Activated naive CD4-positive, alpha-beta T cell (primary cell): ENCODE measurements around the gene TBC1D8.

Experiments
- DNase-seq, 4 experiments: peaks; one replicate each; lab custom pipeline; 2025; lab: John Stamatoyannopoulos, UW

Gene TBC1D8

DNA sequence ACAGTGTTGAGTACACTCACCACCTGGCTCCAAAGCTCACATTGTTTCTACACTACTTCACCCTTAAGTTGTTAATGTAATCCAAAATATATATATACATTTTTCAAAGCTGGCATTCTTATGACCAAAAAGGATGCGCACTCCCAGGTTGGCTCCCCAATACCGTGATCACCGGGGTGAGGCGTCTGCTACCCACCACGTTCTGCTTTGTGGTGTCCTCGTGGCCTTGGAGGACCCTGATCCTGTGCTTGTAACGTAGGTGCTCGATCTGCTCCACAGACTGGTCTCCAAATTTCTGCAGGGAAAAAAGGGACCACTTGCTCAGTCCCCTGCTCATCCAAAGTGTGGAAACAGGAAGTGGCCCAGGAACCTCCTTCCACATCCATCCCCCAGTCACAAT is 123.3 kb downstream of the TBC1D8 start:
- no peak for DNase-seq

DNA sequence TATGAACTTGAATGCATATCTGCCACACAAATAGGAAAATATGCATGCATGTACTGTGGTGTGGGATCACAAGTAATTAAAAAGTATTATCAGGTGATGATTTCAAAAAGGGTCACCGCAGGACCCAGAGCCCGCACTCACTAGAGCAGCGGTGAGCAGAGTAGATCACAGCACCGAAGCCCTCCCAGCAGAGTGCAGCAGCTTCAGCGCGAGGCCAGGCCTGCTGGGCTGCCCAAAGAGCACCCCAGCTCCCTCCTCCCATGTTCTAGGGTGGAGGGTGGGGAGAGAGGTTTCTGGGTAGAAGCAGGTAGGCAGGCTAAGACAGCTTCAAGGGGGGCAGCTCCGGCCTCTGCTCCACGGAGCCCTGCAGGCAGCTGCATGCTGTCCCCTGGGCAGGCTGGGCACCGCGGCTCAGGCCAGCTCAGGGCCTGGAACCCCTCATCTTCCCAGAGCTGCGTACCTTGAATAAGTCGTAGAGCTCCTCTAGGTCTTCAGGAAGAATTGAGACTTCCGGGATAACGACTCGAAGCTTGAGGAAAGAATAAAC is 124.2 kb downstream of the TBC1D8 start:
- DNase-seq = no peak

DNA sequence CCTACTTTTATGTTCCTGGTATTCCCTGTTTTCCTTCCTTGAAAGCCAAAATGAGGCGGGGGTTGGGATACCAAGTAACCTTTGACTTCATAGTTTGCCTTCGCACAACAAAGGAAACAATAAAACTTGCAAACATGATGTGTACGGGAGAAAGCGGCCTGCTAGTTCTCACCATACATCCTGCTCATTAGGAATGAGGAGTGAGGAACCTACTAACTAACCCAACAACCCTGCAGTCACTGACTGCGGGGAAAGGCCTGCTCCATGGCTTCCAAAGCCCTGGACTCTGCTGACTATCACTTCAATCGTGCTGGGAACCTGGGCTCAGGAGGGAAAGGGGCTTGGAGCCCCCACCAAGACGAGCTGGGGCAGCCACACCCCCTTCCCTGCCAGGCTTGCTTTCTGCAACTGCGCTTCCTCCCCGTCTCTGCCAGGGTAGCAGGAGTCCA is 124.9 kb downstream of the TBC1D8 start:
- DNase-seq = no peak

DNA sequence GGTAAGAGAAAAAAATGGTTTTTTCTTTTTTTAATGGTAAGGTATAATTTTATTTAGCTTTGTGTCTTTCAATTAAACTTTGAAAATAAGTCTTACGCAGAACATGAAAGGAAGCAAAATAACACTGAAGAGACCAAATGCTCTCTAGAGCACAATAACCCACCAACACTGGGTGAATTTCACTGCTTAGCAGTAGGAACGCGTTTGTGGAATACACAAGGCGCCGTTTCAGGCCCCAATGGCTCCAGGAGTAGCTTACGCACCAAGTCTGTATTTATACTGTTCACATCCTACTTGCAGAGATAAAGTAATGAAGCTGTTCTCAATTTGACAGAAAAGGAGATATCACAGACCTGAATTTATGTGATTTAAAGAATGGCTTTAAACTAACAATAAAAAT is 125.6 kb downstream of the TBC1D8 start:
- DNase-seq = no peak

DNA sequence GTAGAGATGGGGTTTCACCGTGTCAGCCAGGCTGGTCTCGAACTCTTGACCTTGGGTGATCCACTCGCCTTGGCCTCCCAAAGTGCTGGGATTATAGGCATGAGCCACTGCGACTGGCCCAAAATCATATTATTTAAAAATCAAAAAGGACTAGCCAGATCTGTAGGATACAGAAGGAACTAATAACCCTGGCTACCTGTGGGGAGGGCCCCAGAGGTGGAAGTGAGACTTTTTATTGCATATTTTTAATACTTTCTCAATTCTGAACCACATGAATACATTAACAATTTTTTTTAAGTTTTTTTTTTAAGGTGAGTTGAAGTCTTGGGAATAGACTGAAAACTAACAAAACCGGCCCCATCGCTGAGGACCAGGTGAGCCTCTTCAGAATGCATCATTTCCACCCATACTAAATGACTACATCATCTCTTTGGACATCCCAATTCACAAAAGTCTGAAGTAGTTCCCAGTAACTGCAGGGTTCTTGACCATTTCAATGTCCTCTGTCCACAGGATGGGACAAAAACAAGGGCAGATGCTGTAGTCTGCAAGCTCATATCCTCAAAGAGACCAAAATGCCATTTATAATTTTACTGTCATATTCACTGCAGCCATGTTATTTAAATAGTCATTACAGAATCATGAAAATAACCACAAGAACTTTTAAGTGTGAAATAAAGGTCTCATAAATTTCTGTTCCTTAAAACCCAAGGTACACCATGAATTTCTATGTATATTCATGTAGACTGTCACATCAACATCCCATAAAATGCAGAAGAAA is 127.7 kb downstream of the TBC1D8 start:
- DNase-seq = no peak

DNA sequence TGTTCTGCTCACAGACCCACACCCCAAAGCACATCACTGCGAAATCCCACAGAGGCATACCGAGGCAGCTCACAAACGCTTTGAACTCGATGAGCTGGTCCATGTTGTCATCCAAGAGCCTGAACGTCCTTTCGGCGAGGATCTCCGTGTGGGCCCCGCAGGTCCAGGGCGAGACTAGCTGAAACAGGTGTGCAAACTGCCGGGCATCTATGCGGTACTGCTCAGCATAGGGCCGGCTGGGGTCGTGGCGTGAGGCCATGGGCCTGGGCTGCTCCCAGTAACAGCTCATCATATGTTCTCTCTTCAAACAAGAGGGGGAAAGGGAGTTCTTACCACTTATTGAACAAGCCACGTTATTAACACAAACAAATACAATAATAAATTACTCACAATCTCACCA is 129.0 kb downstream of the TBC1D8 start:
- no peak for DNase-seq

DNA sequence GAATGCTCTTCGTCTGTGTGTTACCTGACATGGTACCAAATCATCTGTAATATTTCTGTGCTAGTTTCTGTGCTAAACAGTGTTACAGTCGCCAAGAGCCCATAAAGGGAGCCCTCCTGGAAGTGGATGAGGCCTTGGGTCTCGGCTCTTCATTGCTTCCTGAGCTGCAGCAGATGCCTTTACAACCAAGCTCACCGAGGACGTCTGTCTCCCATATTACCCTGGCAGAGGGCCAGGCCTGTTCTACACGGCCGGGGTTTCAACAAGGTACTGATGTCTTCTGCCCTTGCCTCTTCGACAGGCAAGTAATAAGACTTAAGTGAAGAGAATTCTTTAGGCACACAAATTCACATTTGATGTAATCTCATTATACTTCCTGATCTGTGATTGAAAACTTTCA is 132.2 kb downstream of the TBC1D8 start:
- no peak for DNase-seq

DNA sequence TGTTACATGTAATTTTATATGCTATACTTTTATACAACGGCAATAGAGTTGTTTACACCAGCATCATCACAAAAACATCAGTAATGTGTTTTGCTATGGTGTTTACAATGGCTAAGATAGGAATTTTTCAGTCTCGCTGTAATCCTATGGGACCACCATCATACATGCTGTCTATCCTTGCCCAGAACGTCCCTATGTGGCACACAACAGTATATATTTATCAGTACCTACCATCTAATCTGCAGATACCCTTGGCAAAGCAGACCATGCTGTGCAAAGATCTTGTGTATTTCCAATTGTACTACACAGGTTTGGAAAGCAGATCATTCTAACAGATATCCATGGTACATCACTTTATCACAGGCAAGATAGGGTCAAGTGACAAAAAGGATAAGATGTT is 133.8 kb downstream of the TBC1D8 start:
- no peak for DNase-seq

DNA sequence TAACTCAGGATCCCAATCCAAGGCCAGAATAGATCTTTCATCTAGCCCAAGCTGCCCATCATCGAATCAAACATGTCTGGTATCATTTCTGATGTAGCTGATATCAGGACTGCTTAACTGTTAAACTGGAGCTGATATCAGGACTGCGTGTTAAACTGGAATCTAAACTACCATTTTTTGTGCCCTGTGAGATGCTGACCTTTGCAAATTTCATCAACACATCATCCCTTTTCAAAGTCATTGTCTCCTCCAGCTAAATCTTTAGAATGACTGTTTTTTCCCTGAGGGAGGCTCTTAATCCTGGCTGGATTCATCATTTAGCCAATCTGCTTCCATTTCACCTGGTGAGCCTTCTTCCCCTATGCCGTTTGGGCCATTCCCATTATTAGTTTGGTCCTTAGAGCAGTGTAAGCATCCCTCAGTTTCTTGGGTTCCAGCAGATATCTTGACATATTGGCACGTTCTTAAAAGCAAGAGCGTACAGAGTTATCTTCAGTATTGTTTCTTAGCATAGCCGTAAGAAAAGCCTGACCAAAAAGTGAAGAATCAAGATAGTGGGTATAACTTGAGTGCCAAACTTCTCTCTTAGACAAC is 136.8 kb downstream of the TBC1D8 start:
- DNase-seq = no peak

DNA sequence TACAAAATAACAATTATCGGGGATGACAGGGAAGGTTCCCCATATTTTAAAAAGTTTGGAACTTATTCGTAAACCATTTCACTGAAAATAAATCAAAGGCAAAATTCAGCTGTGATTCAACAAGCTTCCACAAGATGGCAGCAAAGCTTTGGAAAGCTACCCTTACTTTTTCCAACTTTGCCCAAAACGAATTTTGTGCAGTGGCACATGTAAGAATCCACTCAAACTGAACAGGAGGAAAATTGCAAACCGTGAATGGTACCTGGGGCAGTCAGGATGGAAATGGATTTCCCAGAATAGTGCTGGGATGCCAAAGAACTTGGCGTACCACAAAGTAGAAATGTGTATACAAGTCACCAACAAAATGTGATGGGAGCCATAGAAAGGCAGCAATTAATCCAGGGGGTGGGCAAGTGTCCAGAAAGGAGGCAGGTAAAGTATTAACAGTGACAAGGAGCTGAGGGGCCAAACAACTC is 138.4 kb downstream of the TBC1D8 start:
- peak in 1 of 4 experiments; percentile 17 for DNase-seq

DNA sequence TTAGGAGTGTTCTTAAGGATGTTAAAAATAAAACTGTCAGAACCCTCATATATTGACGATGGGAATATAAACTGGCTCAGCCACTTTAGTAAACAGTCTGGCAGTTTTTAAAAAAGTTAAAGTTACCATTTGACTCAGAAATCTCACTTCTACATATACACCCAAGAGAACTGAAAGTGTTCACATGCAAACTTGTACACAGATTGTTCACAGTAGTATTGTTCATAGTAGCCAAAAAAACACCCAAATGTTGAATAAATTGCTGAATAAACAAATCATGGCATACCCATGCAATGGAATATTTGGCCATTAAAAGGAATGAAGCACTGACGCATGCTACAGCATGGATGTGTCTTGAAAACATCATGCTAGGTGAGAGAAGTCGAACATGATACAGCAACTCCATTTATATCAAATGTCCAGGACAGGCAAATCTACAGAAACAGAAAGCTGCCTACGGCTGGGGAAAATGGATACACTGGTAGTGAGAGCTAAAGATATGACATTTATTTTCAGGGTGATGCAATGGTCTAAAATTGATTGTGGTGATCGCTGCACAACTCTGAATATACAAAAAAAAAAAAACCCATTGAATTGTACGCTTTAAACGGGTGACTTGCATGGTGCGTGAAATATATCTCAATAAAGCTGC is 139.0 kb downstream of the TBC1D8 start:
- no peak for DNase-seq

DNA sequence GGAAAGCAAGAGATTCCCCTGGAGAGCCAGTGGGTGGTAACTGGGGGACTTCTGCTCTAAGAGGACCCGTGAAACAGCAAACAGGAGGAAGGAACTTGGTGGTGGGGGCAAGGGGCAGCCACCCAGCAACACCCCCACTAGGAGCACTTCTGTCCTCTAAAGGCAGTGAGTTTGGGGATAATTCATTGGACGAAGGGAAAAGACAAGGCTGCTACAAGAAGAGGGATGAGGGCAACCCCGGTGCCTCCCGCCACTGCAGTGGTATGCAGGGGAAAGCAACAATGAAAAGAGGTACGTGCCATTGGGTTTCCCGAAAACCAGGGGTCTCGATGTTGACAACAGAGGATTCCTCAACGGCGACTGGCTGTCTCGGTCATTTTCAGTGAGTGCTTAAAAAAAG is 140.0 kb downstream of the TBC1D8 start:
- DNase-seq = no peak

DNA sequence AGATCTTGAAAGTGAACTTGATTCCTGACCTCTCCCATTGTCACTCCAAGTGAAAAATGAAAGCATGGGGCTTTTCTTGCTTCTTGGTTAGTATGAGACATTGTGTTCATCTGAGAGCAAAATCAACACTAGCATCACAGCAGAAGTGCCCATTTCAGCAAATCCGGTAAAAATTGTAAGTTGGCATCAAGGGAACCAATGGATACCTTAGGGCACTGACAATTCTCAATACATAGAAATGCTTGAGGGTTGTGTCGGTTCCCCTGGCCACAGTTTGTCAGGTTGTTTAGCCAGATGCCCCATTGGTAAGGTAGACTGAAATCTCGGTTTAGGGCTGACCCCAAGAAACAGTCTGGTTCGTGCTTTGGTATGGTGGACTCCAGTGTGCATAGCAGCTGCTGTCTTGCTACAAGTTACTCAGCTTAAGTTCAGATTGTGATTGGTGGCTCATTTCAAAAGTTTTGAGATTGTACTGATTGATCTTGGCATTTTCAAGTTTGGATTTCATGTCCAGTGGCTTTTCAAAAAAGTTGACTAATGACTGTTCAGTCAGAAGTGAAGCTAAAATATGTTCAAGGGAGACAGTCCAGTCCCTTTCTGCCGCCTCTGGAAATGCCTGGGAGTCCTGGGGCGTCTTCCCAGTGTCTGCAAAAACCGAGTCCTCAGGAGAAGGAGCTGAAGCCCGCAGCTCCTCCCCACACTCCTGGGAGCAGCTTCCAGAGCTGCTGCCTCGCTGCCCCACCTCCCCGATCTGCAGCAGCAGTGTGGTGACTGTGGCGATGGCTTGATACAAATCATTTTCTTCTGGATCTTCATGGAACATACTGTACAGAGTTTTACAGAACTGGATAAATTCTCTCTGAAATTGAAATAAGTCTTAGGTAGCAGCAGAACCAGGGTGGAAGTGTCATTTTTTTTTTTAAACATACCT is 143.5 kb downstream of the TBC1D8 start:
- no peak for DNase-seq

DNA sequence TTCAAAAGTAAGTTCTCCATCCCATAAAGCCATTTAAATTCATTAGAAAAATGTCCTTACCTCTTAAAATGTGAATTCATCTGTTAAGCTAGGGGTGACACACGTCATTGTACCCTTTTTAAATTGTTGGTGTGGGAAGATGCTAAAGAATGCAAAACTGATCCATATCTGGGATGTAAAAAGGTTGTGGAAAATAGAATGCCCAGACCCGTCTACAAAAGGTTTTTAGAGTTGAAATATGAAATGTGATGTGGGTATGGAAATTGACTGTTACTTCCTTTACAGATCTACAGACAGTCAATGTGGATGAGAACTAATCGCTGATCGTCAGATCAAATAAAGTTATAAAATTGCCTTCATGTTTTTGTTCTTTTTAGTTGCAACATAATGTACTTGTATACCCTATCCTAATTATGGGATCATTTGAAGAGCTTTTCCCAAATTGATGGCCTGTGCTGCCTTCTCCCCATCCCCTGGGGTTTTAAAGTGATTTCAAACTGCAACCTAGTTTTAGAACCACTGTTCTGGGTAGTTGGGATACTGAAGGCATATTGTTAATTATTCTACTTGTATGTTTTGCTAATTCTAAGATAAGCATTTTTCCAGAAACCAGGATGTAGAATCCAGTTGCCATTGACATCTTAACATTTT is 145.0 kb downstream of the TBC1D8 start:
- no peak for DNase-seq

DNA sequence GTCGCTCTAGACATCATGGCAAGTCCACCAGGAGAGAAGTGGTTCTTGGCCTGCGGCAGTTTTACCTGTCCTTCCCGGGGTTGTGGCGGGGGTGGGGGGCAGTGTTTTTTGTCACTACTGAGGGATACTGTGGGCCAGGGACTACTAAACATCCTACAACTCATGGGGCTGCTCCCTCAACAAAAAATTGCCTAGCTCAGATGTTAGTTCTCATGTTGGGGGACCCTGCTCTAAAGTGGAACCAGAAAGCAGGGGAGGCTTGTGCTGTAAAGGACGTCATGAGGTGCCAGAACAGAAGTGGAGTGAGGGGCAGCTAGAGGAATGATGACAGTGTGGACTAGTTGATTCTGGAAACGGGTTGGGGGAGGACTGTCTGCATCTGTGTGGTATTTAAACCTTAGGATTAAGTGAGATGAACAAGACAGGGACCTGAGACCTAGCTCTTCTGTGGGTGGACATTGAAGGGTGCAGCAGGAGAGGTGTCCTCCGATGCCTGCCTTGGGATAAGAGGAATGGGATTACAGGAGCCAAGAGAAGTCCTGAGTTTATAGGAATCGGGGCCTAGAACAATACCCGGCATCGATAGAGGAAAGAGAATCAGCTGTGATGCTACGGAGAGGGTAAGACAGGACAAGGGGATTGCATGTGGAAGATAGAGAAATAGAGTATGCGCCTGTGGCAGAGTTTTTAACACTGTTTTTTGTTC is 146.4 kb downstream of the TBC1D8 start:
- no peak for DNase-seq

DNA sequence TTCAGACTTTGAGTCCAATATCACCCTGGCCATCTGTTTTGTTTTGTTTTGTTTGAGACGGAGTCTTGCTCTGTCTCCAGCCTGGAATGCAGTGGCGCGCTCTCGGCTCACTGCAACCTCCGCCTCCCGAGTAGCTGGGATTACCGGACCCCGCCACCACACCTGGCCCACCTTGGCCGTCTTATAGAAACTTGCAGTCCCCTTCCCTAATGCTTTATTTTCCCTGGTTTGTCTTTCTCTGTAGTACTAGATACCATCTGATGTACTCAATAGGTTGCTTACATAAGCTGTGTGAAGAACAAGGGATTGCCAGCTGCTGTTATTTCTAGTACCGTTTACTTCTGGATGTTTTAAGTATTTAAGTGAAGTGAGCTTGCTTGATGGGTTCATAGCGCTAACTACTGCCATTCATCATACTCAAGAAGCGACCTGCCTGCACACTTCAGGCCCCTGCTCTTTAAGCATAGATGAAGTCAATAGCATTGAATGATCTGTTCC is 147.9 kb downstream of the TBC1D8 start:
- no peak for DNase-seq

DNA sequence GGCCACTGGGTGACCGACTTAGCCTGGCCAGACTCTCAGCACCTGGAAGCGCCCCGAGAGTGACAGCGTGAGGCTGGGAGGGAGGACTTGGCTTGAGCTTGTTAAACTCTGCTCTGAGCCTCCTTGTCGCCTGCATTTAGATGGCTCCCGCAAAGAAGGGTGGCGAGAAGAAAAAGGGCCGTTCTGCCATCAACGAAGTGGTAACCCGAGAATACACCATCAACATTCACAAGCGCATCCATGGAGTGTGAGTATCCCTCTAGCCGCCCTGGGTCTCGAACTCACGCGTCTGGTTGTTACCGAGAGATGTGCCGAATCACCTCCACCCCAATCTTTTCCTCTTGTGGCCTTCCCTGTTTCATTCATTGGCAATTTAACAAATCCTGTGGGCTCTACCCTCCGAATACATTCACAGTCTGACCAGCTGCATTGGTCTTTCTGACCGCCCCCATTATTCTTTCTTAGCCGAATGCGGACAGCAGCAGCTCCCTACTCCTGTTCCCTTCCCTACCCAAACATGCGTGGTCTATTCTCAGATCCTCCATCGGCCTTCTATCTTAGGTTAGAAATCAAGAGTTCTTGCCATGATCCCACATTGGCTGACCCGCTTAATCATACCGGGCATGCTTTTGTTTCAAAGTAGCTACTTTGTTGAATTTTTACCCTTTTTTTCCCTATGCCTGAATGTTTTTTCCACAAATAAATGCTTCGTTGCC is 148.5 kb downstream of the TBC1D8 start:
- no peak for DNase-seq

DNA sequence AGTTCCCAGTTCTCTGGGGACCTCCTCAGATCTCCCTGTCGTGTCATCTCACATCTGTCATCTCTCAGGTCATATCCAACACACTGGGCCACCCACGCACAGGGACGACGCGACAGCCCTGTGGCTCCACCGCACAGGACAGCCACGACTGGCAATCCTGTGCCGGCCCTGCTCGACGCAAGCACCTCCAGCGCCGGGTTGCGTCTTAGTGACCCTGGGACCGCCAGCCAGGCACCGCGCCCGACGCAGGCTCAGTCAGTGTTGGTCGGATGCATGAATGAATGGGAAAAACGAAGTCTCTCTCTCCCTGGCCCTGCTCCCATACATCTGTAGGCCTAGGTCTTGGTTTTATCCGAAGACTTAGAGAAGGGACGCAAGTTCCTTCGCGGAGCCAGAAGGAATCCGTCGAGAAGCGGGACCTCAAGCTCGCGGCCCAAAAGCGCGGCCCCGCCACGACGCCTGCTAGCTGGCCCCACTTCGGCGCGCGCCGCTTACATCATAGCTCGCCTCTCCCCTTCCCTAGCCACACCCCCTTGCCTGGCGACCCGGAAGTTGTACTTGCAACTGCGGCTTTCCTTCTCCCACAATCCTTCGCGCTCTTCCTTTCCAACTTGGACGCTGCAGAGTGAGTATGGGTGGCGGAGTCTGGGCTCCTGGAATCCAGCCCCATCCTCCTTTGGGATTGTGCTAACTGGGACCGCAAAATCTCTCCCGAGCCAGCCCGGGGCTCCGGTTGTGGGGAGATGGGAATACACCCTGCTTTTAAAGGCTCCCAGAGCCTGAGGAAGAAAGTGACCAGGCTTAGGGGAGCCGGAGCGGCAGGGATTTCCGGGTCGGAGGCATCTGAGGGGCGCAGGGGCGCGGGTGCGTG is 149.3 kb downstream of the TBC1D8 start, which contains the start of gene RPL31:
Gene RPL31, plus strand, starts transcription at position 599 of the 871 bp plus-strand sequence. CDS start 413 bp downstream, outside the sequence.
- peak; percentile 83 to 92 (median 86) for DNase-seq

DNA sequence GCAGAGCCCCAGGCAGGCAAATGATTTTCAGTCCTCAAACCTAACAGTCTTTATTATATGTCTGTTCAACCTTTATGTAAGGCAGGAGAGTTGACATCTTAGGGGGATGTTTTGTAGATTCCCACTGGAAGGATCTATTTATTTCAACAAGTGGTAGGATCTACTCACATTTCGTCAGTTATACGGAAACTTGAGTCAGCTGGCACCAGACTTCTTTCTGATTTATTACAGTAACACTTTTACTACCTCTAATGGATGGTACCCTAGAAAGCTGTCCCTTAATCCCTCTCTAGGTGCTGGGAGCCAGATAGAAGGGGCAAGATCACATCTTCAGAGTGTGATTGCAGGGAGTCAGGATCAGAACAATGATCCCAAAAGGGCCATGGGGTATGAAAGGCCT is 151.2 kb downstream of the TBC1D8 start:
- no peak for DNase-seq
